DMS79 (cell line): ENCODE measurements around the gene ZNF518A.

Experiments
- DNase-seq: peaks from one replicate; lab custom pipeline; 2025; lab: John Stamatoyannopoulos, UW

Gene ZNF518A, protein sequence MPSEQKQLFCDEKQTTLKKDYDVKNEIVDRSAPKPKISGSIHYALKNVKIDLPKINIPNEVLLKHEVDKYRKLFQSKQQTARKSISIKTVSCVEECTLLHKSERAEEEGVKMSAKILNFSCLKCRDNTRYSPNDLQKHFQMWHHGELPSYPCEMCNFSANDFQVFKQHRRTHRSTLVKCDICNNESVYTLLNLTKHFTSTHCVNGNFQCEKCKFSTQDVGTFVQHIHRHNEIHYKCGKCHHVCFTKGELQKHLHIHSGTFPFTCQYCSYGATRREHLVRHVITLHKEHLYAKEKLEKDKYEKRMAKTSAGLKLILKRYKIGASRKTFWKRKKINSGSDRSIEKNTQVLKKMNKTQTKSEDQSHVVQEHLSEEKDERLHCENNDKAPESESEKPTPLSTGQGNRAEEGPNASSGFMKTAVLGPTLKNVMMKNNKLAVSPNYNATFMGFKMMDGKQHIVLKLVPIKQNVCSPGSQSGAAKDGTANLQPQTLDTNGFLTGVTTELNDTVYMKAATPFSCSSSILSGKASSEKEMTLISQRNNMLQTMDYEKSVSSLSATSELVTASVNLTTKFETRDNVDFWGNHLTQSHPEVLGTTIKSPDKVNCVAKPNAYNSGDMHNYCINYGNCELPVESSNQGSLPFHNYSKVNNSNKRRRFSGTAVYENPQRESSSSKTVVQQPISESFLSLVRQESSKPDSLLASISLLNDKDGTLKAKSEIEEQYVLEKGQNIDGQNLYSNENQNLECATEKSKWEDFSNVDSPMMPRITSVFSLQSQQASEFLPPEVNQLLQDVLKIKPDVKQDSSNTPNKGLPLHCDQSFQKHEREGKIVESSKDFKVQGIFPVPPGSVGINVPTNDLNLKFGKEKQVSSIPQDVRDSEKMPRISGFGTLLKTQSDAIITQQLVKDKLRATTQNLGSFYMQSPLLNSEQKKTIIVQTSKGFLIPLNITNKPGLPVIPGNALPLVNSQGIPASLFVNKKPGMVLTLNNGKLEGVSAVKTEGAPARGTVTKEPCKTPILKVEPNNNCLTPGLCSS (N-terminal part only)

DNA sequence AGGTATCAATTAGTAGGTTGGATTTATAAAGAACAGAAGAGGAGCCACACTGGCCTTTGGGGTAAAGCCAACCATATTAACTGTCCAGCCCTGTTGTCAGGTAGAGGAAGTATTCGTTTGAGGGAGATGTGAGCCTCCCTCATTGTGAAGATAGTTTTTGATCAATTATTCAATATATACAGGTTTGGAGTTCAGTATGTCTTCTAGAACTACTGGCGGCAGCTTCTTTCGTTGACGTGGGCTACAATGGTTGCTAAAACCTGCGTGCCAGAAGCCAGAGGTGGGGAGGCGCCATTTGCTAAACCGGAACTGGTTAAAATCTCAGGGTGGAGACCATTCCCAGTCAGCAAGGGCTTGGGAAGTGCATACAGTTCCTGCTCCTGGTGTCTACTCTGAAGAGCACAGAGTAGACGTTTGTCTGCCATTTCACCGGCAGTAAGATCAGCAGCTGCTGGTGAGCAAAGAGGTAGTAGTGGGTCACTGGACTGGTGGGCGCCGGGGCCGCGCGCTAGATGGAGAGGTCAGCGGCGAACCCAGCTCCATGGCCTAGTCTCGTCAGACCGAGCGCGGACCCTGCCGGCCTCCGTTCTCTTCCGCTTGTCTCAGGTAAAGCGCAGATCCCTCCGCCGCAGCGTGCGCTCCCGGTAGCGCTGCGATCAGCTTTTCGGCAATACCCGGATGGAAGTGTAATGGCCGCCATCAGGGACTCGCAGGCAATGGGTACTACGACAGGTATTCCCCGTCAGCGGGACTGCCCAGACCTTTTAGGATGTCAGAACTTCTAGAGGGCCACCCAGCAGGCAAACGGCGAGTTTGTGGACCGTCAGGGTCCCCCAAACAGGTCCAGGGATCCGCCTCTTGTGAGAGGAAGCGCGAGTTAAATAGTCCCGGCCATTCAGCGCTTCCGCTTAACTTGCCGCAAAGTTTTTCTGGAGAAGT lies at the start of gene ZNF518A:
Gene ZNF518A (plus strand): TSS at position 911 of the 939 bp plus-strand sequence. CDS start 26,026 bp downstream, outside the sequence.
- peak; percentile 63 for DNase-seq

DNA sequence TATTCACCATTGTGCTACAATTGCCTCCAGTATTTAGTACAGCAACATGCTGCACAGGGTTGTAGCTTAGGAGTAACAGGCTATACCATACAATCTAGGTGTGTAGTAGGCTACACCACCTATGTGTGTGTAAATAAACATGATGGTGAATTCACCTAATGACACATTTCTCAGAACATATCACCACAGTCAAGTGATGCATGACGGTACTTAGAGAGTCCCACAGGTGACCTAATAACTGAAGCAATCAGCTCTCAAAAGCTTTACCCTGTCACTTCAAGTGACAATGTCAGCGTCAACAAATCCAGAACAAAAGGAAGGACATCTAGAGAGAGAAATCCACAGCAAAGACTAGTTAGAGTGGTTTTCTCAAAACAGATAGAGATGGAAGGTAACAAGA lies 47.9 kb upstream of the ZNF518A start:
- DNase-seq, result no peak

DNA sequence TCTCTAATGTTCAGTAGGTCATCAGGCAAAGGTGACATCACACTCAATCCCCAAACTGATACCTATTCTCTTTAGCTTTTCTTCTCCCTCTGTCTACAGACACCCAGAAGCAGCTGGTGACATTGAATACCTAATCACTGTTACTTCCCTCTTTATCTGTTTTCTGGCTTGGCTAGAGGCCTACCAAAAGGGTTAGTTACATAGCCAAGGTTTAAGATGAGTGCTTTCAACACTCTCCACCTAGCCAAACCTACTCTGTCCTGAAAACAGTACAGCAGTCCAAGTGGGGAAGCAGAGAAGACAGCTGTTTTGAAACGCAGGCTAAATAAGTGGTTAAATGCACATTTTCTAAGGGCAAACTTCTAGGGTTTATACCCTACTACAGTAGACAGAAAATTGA lies 47.3 kb upstream of the ZNF518A start:
- DNase-seq, result no peak

DNA sequence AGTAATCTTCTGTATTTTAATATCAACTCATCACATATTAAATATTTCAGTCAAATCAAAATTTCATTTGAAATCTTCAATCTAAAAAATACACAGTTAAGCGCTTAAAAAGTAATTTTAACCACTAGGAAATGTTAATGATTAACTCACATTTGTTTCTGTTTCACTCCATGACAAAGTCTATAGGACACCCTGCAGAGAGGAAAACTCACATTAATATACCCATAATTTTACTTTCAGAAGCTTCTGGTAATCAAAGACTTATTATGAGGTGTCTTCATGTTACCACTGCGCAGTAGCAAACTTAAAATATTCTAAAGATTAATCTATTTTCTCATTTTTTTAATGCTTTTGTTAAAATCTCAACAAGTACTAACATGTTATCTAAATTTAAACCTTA lies 41.0 kb upstream of the ZNF518A start:
- DNase-seq, result no peak

DNA sequence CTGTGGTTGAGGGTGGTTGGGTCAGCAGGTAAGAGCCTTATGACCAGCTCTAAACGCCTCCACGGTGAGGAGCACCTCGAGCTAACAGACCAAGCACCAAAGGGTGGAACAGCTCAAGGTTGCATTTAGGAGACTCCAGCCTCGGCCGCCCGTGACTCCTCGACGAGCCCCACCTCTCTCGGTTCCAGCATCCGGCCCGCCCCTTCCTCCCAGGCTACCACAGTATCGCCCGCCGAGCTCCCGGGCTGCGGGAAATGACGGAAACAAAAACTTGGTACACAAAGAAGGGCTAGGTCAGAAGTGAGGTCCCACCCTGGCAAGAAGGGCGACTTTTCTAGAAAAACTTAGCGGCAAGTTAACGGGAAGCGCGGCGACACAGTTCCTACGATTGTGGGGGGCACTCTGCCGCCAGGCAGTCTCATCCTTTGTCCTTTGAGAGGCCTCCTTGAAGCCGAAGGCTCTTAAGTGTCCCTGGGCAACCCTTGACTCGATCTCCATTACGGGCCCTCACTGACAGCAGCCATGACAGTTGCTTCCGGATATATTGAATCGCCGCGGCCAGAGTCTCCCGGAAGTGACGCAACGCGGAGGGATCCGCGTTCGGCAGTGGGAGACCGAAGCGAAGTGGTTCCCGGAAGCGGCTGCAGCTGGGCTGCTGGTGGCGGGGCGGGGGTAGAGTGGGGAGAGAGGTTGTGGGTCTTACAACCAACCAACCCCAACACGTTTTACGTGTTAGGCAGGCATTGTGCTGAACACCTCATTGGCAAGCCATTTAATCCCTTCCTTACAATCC lies 40.2 kb upstream of the ZNF518A start:
- DNase-seq, result peak; percentile 84

DNA sequence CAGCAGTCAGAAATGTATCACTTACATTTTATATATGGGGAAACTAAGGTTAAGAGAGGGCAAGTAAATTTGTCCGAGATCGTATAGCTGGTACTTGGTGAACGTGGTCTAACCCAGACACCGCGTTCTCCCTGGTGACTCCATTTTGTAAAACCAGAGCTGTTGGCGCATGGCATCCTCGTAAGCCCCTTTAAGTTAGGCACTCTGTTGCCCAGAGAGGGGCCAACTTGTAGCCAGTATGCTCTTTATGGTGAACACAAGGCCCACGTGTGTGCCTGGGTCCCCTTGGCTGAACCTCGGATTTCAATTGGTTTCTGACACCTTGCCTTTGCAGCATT lies 39.7 kb upstream of the ZNF518A start:
- no peak for DNase-seq

DNA sequence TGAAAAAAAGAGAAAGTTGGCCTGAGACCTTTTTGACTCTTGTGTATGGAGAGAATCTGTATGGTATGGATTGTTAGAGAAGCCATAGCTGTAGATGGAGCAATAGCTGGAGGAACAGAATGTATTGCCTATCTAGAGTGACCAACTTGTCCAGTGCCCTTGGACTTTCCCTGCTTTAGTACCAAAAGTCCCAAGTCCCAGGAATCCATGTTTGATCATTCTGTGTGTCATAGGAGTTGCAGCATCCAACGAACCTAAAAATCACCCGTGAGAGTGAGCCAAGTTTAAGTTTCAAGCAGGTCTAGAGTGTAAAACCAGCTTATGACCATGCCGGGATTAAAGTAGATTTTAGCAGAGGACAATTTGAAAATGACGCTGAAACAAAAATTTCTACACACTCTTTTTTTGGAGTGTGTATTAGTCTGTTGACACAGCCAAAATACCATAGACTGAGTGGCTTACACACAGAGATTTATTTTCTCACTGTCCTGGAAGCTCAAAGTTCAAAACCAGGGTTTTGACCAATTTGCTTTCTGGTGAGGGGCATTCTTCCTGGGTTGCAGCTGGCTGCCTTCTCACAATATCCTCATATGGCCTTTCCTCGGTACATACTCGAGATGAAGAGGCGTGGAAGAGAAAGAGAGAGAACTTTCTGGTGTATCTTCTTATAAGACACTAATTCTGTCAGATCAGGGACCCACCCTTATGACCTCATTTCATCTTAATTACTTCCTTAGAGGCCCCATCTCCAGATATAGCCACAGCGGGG lies 36.9 kb upstream of the ZNF518A start:
- no peak for DNase-seq

DNA sequence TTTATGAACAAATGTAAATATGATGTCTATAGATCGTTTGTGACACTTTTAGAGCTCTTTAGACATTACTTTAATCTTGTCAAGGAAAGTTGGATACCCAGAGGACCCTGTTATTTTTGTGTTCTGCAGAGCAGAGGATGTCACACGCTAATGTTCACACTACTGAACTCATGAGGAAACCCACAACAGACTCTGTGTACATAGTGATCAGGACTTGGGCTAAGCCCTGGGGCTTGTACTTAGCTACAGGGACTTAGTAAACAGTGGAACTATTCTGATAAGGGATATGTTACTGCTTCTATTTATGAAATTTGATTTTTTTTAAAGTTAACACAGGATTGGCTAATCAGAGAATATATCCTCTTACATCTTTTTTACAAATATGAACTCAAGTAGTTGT lies 36.1 kb upstream of the ZNF518A start:
- DNase-seq, result no peak

DNA sequence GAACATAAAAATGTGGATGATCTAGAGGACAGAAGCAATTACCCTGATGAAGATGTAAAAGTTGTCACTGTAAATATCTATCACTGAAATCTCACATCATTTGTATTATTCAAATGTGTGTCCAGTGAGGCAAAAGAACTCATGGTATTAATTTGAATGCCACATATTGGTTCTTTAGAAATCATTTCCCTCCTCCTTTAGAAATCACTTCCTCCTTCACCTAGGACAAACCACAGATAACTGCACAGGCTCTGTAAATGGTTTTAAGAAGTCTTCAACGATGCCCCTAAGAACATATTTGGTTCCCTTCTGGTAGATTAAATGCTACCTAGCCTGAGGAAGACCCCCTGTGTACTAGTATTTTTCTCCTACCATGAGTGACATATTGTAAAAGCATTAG lies 33.1 kb upstream of the ZNF518A start:
- DNase-seq, result no peak

DNA sequence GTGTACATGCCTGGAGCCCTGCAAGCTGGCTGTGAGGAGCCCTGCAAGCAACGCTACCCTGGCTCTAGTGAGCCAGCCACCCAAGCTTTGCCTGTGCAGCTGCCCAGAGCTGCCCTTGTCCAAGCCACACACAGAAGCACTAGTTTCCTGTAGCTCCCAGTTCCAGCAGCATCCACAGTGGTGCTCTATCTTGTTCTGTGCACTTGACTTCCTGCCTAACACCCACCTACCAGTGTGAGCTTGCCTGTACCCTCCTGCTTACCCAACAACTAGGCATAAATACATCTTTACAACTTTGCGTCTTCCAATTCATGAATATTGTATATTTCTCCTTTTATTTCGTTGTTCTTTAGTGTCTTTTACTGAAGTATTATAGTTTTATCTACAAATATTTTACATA lies 32.2 kb upstream of the ZNF518A start:
- no peak for DNase-seq

DNA sequence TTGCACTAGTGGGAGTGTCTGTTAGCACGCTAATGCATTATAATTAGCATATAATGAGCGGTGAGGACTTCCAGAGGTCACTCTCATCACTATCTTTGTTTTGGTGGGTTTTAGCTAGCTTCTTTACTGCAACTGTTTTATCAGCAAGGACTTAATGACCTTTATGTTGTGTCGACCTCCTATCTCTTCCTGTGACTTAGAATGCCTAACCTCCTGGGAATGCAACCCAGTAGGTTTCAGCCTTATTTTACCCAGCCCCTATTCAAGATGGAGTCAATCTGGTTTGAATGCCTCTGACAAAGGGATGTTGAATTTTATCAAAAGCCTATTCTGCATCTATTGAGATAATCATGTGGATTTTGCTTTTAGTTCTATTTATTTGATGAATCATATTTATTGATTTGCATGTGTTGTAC lies 22.5 kb upstream of the ZNF518A start:
- DNase-seq, result no peak

DNA sequence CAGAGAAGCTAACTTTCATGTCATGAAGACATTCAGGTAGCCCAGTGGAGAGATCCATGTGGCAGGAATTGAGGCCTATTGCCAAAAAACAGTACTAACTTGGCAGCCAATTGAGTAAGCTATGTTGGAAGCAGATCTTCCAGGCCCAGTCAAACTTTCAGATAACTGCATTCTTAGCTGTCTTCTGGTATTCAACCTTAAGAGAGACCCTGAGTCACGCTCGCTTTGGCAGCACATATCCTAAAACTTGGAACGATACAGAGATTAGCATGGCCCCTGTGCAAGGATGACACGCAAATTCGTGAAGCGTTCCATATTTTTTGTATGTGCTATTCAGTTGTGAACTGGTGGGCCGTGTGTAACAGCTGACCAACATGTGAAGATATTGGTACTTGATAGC lies 17.6 kb upstream of the ZNF518A start:
- DNase-seq, result no peak

DNA sequence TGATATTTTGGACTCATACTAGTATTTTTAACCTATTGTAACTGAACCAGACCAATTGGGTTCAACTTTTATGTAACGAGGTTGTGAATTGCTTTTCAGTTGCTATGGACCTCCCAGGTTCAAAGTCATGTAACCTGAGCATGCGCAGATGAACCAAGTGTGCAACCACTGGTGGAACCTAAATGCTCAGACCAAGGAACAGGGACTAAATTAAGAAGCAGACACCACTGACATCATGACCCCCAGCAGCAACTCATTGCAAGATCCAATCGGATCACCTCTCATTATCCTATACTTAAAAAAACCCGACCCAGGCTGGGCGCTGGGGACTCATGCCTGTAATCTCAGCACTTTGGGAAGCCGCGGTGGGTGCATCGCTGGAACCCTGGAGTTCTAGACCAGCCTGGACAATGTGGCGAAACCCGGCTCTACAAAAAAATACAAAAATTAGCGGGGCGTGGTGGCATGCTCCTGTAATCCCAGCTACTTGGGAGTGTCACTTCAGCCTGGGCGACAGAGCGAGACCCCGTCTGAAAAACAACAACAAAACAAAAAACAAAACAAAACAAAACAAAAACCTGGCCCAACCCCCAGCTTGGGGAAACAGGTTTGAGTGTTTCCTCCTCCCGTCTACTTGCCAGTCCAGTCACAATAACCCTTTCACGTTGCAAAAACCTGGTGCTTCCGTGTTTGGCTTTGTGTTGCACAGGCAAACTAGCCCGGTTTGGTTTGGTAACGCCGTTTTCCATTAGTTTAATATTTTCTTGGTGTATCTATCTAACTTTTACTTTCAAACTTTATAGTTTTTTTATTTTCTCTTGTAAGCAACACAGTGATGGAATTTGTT lies 11.3 kb upstream of the ZNF518A start:
- no peak for DNase-seq

DNA sequence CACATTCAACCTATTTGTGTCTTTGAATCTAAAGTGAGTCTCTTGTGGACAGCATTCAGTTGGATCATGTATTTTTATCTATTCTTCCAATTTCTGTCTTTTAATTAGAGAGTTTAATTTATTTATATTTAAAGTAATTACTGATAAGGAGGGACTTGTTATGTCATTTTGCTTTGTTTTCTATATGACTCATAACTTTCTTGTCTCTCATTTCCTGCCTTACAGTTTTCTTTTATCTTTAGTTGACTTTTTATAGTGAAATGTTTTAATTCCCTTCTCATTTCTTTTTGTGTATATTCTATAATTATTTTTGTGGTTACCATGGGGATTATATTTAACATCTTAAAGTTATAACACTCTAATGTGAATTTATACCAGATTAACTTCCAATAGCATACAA lies 7.3 kb upstream of the ZNF518A start:
- no peak for DNase-seq

DNA sequence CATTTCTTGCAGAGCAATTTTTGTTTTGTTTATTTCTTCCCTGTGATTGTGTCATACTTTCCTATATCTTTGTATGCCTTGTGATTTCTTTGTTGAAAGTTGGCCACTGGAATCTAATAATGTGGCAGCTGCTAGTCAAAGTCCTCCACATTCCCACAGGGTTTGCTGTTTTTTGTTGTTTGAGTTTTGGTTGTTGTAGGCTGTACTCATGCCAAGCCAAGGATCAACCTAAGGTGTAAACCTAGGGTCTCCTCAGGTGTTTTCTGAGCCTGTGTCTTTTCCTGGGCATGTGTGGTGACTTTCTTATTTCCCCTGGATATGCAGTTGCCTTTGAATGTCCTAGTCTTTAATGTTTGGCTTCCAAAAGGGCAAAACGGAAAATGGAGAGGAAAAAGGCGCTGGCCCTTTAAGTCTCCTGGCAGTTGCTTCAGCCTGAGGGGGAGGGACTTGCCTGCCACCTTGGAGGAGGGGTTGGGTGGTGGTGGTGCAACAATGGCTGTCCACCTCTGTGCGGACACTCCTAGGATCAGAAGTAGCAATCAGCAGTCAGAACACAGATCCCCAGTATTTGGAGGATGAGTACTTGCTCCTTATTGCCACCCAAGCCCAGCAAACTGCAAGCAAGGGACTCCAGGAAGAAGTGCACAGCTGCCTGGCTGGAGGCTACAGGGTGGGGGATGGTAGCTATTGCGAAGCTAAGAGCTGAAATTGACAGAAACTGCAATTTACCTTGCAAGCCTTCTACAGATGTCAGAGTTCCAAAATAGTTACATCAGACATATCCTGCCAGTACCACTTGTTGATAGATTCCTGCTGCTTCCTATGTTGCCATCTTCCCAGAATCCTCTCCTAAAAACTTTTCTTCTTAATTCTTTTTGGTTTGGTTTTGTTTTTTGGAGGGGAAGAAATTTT lies 5.6 kb upstream of the ZNF518A start:
- no peak for DNase-seq

DNA sequence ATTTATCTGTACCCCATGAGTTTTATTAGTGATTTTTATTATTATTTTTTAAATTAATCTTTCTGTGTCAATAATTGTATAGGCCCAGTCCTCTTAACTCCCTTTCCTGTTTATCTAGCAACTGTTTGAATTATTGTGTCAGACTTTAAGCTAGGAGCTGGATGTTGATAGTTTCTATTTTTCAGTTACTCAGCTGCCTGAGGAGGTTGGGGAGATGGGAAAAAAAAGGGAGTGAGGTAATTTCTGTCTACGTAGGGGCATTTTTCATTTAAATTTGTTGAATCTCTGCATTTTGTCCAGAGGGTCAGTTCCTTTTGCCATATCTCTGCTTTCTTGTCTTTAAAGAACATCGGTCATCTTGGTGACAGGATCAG lies 5.0 kb upstream of the ZNF518A start:
- no peak for DNase-seq

DNA sequence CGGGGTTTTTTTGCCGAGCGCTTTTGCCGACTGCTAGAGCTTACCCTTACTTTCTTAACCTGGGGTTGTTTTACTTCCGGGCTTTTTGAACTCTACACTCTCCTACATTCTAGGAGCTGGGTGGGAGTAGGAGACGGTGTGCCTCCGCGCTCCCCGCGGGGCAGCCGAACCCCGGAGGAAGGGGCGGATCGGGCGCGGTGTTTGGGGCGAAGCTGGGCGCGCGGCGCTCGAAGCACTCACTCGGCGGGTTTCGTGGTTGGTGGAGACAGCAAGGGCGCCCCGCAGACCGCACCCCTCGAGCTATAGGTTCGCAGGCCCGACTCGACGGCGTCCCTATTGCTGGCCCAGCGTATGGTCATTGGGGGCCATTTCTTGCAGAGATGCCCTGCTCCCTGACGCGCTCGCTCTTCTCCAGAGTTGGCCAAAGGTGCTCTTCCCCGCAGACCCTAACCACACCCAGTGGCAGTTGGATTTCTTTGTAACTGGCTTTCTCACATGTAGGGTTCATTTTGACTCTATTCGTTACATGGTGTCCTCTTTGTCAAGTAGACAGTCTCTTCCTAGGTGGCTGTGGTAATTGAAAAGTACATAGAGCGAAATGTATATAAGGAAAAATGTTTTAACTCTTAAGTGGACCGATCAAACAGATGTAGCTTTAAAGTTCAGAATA lies 364 bp downstream of the ZNF518A start:
- DNase-seq, result peak; percentile 22

DNA sequence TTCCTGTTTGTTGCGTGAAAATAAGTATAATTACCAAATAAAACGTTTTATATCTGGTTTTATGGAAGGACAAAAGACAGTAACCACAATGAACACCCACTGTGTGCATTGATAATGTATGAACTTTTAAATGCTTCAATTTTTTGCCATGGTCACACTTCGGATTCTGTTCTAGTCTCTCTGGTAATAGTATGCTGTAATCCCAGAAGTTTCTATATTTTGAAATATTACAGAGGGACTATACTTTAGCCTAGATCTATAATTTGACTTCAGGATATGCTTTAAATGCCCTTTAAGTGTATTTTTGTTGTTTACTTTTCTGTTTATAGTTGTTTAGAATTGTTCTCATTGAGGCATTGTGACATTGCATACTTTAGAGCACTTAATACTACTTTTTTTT lies 1.5 kb downstream of the ZNF518A start:
- DNase-seq, result no peak
